PC-3 (cell line): Measurements from ENCODE around the gene EEF1A2. TPM values are rescaled to one million over a fixed set of nuclear protein-coding genes. Genes with fewer than 3 reads are reported as not detected.

Experiments
- ATAC-seq: fragments of 200-7000 bp; cut with Tn5 transposase; 2 replicates; pipeline ENCODE4 v1.9.1; 2020; ENCODE audit warnings: mild to moderate bottlenecking, moderate library complexity
- BruUV-seq: library from RNA; stranded (reverse); fragments of 400-500 nt; replicated peaks from 2 replicates; lab custom pipeline; 2021; lab: Mats Ljungman, UMichigan
- CTCF ChIA-PET: fragments of 300-600 bp; sonication (Branson Sonifier 250); formaldehyde crosslinking; loops from one replicate; lab custom pipeline; 2022; ENCODE audit warnings: antibody characterized with exemption; lab: Charles Lee
- POLR2A ChIA-PET: fragments of 300-600 bp; sonication (Branson Sonifier 250); formaldehyde crosslinking; loops from one replicate; lab custom pipeline; 2022; ENCODE audit warnings: antibody characterized with exemption; ENCODE audit not compliant: unreplicated experiment; lab: Charles Lee
- DNase-seq: peaks from one replicate; pipeline ENCODE4 v3.0.0-alpha.2; 2015
- H2AFZ ChIP-seq: fragments of 300-600 bp; sonication (generic); 2 replicates; pipeline ENCODE4 v1.6.0; 2016; ENCODE audit warnings: antibody characterized with exemption, low read length
- H3F3A ChIP-seq: fragments of 300-600 bp; sonication (generic); one replicate; pipeline ENCODE4 v1.6.0; 2017; ENCODE audit warnings: antibody characterized with exemption, low read length, control low read depth, mild to moderate bottlenecking; ENCODE audit not compliant: unreplicated experiment
- H3K27ac ChIP-seq: fragments of 300-600 bp; sonication (generic); 2 replicates; pipeline ENCODE4 v1.5.1; 2016; ENCODE audit warnings: mild to moderate bottlenecking, low read length
- H3K27me3 ChIP-seq: fragments of 300-600 bp; sonication (generic); 2 replicates; pipeline ENCODE4 v1.6.1; 2016; ENCODE audit warnings: low read length, mixed read lengths
- H3K36me3 ChIP-seq: fragments of 300-600 bp; sonication (generic); 2 replicates; pipeline ENCODE4 v1.6.1; 2016; ENCODE audit warnings: low read depth, mixed run types, low read length, mixed read lengths
- H3K4me1 ChIP-seq: fragments of 300-600 bp; sonication (generic); 2 replicates; pipeline ENCODE4 v1.5.1; 2016; ENCODE audit warnings: low read length; ENCODE audit not compliant: insufficient read depth
- H3K4me2 ChIP-seq: fragments of 300-600 bp; sonication (generic); 2 replicates; pipeline ENCODE4 v1.6.0; 2016; ENCODE audit warnings: low read length
- H3K4me3 ChIP-seq: fragments of 300-600 bp; sonication (generic); 2 replicates; pipeline ENCODE4 v1.5.1; 2016; ENCODE audit warnings: mild to moderate bottlenecking, low read length, mixed read lengths
- H3K79me2 ChIP-seq: fragments of 300-600 bp; sonication (generic); 2 replicates; pipeline ENCODE4 v1.6.1; 2017; ENCODE audit warnings: low read length, mixed read lengths
- H3K9ac ChIP-seq: fragments of 300-600 bp; sonication (generic); 2 replicates; pipeline ENCODE4 v1.6.0; 2016; ENCODE audit warnings: mild to moderate bottlenecking, low read length
- H3K9me2 ChIP-seq: fragments of 300-600 bp; sonication (generic); replicated peaks from 2 replicates; pipeline ENCODE4 v1.6.1; 2016; ENCODE audit warnings: mixed run types, low read length, mixed read lengths
- H3K9me3 ChIP-seq: fragments of 300-600 bp; sonication (generic); 2 replicates; pipeline ENCODE4 v1.6.1; 2016; ENCODE audit warnings: low read length, mixed read lengths
- H4K20me1 ChIP-seq: fragments of 300-600 bp; sonication (generic); 2 replicates; pipeline ENCODE4 v1.6.1; 2016; ENCODE audit warnings: low read length, mixed read lengths
- CTCF ChIP-seq: fragments of 300-600 bp; sonication (generic); conservative IDR thresholded peaks from 2 replicates; pipeline ENCODE4 v1.5.1; 2017; ENCODE audit warnings: antibody characterized with exemption, low read depth, mild to moderate bottlenecking, low read length
- EZH2 ChIP-seq: fragments of 300-600 bp; sonication (generic); IDR thresholded peaks from one replicate; pipeline ENCODE4 v1.6.1; 2017; ENCODE audit warnings: antibody characterized with exemption, mild to moderate bottlenecking, low read length; ENCODE audit not compliant: unreplicated experiment
- EZH2phosphoT487 ChIP-seq: fragments of 300-600 bp; sonication (generic); IDR thresholded peaks from 2 replicates; pipeline ENCODE4 v1.6.1; 2018; ENCODE audit warnings: mild to moderate bottlenecking, antibody characterized with exemption, low read length, borderline replicate concordance
- intact Hi-C: fragments of 100-400 bp; cut with micrococcal nuclease; formaldehyde crosslinking; loops from 2 replicates; pipeline ENCODE4 v1.9.0; 2023
- total RNA-seq: library from RNA; depleted of rRNA; stranded (reverse); fragments of >200 nt; gene quantifications from 2 replicates; pipeline ENCODE4 v1.2.3, GENCODE V29; 2014

EEF1A2 gene
- total RNA-seq, 1 experiment from 2014 or later = 463 TPM

- Histone ChIP-seq H3K79me2 (no peaks in the 10 kb centered on the region), H3K4me2 (no peak overlapping the region), H3K9me2 (no peaks in the 10 kb centered on the region), H3K9ac (no peak overlapping the region), H3K4me1 (no peaks in the 10 kb centered on the region), H3K36me3 (no peaks in the 10 kb centered on the region), H3K27ac (no peak overlapping the region), H3K4me3 (no peak overlapping the region), H2AFZ (no peak overlapping the region), H3K27me3 (0 out of 2 replicates have a peak, but pooled peaks cover 10% of the 10 kb centered on the region), H4K20me1 (no peaks in the 10 kb centered on the region), H3K9me3 (no peaks in the 10 kb centered on the region), H3F3A (no peaks in the 10 kb centered on the region)
- BruUV-seq = no TSS peak
- TF ChIP-seq CTCF (no peak), EZH2phosphoT487 (no peak), EZH2 (no peak)
- DNase-seq (no peak), ATAC-seq (no peak)
- CTCF ChIA-PET = no interaction called here
- intact Hi-C loops = no loop called here
- POLR2A ChIA-PET = no interaction called here
These were observed 51.6 kb downstream of the EEF1A2 start for GRCh38 chr20:63447320-63447719.

- no peaks in the 10 kb centered on the region for H3K9me3 ChIP-seq
- no peak overlapping the region for H2AFZ ChIP-seq
- H3K4me3 ChIP-seq = no peak overlapping the region
- no peaks in the 10 kb centered on the region for H3K4me1 ChIP-seq
- H4K20me1 ChIP-seq = no peaks in the 10 kb centered on the region
- intact Hi-C loops = no loop called here
- no peaks in the 10 kb centered on the region for H3K36me3 ChIP-seq
- H3K9me2 ChIP-seq = no peaks in the 10 kb centered on the region
- POLR2A ChIA-PET = no interaction called here
- H3F3A ChIP-seq = no peaks in the 10 kb centered on the region
- no peak for TF ChIP-seq EZH2
- TF ChIP-seq CTCF = no peak
- no peak for TF ChIP-seq EZH2phosphoT487
- H3K4me2 ChIP-seq = no peak overlapping the region
- no peak overlapping the region for H3K9ac ChIP-seq
- BruUV-seq = no TSS peak
- H3K27me3 ChIP-seq = 0 out of 2 replicates have a peak, but pooled peaks cover 10% of the 10 kb centered on the region
- no peaks in the 10 kb centered on the region for H3K79me2 ChIP-seq
- DNase-seq (no peak), ATAC-seq (no peak)
- no peak overlapping the region for H3K27ac ChIP-seq
- CTCF ChIA-PET = no interaction called here
These were observed 52.5 kb downstream of the EEF1A2 start for GRCh38 chr20:63446216-63447024.

DNA sequence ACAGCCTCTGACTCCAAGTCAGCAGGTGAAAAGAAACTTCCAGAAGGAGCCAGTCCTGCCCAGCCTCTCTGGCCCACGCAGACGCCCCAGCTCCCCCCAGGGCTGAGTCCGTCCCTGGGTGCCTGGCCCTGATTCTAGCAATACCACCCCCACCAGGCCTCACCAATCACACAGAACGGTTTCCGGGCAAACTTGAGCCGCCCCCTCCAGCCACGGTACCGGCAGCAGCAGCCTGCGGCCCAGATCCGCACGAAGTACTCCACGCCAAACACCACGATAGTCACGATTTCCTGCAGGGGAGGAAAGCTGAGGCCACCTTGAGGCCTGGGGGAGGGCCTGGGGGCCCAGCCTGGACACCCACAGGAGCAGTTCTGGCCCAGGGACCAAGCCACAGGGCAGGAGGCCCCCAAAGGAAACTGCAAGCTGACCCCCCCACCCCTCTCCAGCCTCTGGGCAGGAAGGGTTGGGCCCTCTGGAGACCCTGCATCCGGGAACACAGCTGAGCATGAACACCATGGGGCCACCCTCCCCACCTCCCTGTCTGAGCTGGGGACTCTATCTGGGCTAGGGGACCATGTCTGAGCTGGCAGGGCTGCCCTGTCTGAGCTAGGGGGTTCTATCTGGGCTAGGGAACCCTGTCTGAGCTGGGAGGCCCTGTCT, 53.7 kb downstream of the EEF1A2 start:
- H3K27ac ChIP-seq = no peak overlapping the region
- H3K4me1 ChIP-seq = no peaks in the 10 kb centered on the region
- no peak for TF ChIP-seq EZH2phosphoT487
- TF ChIP-seq CTCF = no peak
- TF ChIP-seq EZH2 = no peak
- CTCF ChIA-PET = no interaction called here
- H3K27me3 ChIP-seq = 0 out of 2 replicates have a peak, but pooled peaks cover 10% of the 10 kb centered on the region
- no peak overlapping the region for H3K4me2 ChIP-seq
- POLR2A ChIA-PET = no interaction called here
- no peak for DNase-seq
- H3K9ac ChIP-seq = no peak overlapping the region
- H3K79me2 ChIP-seq = no peaks in the 10 kb centered on the region
- H3K9me2 ChIP-seq = no peaks in the 10 kb centered on the region
- no peak overlapping the region for H3K4me3 ChIP-seq
- H3K9me3 ChIP-seq = no peaks in the 10 kb centered on the region
- no TSS peak for BruUV-seq
- no peak overlapping the region for H2AFZ ChIP-seq
- H4K20me1 ChIP-seq = no peaks in the 10 kb centered on the region
- intact Hi-C loops = no loop called here
- H3K36me3 ChIP-seq = no peaks in the 10 kb centered on the region
- ATAC-seq = no peak
- H3F3A ChIP-seq = no peaks in the 10 kb centered on the region
